ENCODE results near the gene CCDC201.
"Not testable (repeated sequence)": the region's sequence is repeated elsewhere in the genome, so short reads cannot be mapped to it uniquely, and the experiment has no call there.

CCDC201 gene

DNA sequence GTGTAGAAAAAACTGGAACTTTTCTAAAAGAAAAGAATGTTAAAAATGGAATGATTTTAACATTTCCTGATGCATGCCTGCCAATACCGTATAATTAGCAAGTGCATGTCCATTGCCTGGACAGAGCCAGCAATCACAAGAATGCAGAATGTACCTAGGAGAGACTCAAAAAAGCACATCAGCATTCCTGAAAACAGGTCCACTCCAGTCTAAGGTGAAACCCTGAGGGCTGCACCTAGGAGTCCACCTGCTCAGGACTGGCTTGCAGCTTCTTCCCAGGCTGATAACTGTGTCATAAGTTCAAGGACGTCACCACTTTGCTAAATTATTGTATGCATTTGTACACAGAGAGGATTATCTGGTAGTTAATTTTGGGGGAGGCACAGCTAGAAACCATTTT, 5.4 kb downstream of the CCDC201 start:
- no peak for DNase-seq (ENCODE audit: low read depth)
- TF ChIP-seq CTCF (IDR thresholded peaks at IDR 0.05; ENCODE audit: low read depth, low read length, missing control alignments), result no peak
- H3K4me3 ChIP-seq (ENCODE audit: low read depth, low read length), result no peak overlapping the region
- in situ Hi-C loops (cut with HindIII; ENCODE audit: low sequenced_read_pairs), result no loop called here

DNA sequence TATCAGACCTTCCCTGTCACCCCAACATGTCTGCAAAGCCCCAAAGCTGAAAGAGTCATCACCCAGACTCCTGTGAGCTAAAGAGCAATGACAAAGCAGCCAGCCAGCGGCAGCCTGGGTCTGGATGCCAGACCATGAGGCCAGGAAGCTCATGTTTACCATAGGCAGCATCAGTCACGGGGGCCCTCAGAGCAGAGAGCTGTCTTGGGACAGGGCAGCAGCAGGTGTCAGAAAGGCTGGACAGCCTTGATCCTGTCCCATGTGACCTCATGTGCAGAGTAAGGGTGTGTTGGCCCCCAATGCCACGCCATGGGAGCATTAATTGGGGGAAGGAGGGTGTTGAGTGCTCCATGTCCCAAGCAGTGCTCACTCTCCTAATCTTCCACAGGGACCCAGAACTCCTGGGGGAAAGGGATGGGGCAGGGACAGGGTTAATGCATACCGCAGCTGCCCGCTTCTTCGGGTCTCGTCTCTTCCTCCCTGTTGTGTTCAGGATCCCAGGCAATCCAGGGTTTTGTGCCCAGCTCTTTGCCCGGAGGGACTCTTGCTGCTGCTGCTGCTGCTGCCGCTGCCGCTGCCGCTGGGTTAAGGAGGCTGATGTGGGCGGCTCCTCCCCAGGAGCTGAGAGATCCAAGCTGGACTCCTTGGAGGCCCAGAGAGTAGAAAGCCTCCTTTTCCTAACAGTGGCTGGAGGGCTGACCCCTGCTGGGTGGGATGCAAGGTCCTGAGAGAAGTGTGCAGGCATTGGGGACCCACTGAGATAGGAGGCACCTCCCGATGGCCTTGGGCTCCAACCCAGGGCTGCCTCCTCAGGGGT, 7.1 kb downstream of the CCDC201 start:
- in situ Hi-C loops (cut with HindIII; ENCODE audit: low sequenced_read_pairs), result no loop called here
- H3K4me3 ChIP-seq (ENCODE audit: low read depth, low read length), result no peak overlapping the region
- TF ChIP-seq CTCF (IDR thresholded peaks at IDR 0.05; ENCODE audit: low read depth, low read length, missing control alignments), result no peak
- no peak for DNase-seq (ENCODE audit: low read depth)

GRCh38 chr7:45863715-45864114, 9.2 kb downstream of the CCDC201 start:
- DNase-seq (ENCODE audit: low read depth), result no peak
- no peak overlapping the region for H3K4me3 ChIP-seq (ENCODE audit: low read depth, low read length)
- in situ Hi-C loops (cut with HindIII; ENCODE audit: low sequenced_read_pairs), result no loop called here
- TF ChIP-seq CTCF (IDR thresholded peaks at IDR 0.05; ENCODE audit: low read depth, low read length, missing control alignments), result no peak

GRCh38 chr7:45856888-45857287, 16.0 kb downstream of the CCDC201 start:
- DNase-seq (ENCODE audit: low read depth); in situ Hi-C loops (cut with HindIII; ENCODE audit: low sequenced_read_pairs); H3K4me3 ChIP-seq (ENCODE audit: low read depth, low read length): not testable (repeated sequence)

- in situ Hi-C loops (cut with HindIII; ENCODE audit: low sequenced_read_pairs); H3K4me3 ChIP-seq (ENCODE audit: low read depth, low read length): not testable (repeated sequence)
Observed at GRCh38 chr7:45855680-45856079, 17.2 kb downstream of the CCDC201 start.

GRCh38 chr7:45853491-45853890, 19.4 kb downstream of the CCDC201 start:
- H3K4me3 ChIP-seq (ENCODE audit: low read depth, low read length); DNase-seq (ENCODE audit: low read depth); in situ Hi-C loops (cut with HindIII; ENCODE audit: low sequenced_read_pairs): not testable (repeated sequence)

More at GRCh38 chr7:45855680-45856079, 17.2 kb downstream of the CCDC201 start:
- DNase-seq (ENCODE audit: low read depth), result not testable (repeated sequence)

- H3K4me3 ChIP-seq (ENCODE audit: low read depth, low read length); DNase-seq (ENCODE audit: low read depth); in situ Hi-C loops (cut with HindIII; ENCODE audit: low sequenced_read_pairs): not testable (repeated sequence)
Observed at GRCh38 chr7:45852984-45853383, 19.9 kb downstream of the CCDC201 start.

DNA sequence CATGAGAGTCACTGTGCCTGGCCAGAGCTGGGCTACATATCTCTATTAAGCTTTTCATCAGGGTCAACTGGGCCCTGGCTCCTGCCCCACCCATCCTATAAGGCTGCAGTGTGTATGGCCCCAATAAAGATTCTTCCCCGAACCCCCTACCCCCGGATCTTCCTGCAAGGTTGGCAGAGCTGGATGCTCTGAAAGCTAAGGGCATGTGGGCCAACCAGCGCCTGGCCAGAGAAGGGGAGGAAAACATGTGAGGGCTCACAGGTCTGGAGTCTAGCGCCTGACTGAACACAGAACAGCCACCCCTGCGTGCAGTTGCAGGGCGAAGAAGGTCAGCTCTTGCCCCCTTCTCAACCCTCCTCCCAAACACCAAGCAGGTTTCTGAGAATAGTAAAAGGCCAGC, 24.1 kb downstream of the CCDC201 start:
- H3K4me3 ChIP-seq (ENCODE audit: low read depth, low read length); DNase-seq (ENCODE audit: low read depth); in situ Hi-C loops (cut with HindIII; ENCODE audit: low sequenced_read_pairs): not testable (repeated sequence)

- DNase-seq (ENCODE audit: low read depth); H3K4me3 ChIP-seq (ENCODE audit: low read depth, low read length); in situ Hi-C loops (cut with HindIII; ENCODE audit: low sequenced_read_pairs): not testable (repeated sequence)
Observed at GRCh38 chr7:45846536-45846935, 26.3 kb downstream of the CCDC201 start.

- in situ Hi-C loops (cut with HindIII; ENCODE audit: low sequenced_read_pairs); H3K4me3 ChIP-seq (ENCODE audit: low read depth, low read length); DNase-seq (ENCODE audit: low read depth): not testable (repeated sequence)
Observed at GRCh38 chr7:45841926-45842717, 30.8 kb downstream of the CCDC201 start.

GRCh38 chr7:45838852-45839251, 34.0 kb downstream of the CCDC201 start:
- in situ Hi-C loops (cut with HindIII; ENCODE audit: low sequenced_read_pairs); DNase-seq (ENCODE audit: low read depth); H3K4me3 ChIP-seq (ENCODE audit: low read depth, low read length): not testable (repeated sequence)

- H3K4me3 ChIP-seq (ENCODE audit: low read depth, low read length); DNase-seq (ENCODE audit: low read depth); in situ Hi-C loops (cut with HindIII; ENCODE audit: low sequenced_read_pairs): not testable (repeated sequence)
Observed at GRCh38 chr7:45832433-45833177, 40.3 kb downstream of the CCDC201 start.

DNA sequence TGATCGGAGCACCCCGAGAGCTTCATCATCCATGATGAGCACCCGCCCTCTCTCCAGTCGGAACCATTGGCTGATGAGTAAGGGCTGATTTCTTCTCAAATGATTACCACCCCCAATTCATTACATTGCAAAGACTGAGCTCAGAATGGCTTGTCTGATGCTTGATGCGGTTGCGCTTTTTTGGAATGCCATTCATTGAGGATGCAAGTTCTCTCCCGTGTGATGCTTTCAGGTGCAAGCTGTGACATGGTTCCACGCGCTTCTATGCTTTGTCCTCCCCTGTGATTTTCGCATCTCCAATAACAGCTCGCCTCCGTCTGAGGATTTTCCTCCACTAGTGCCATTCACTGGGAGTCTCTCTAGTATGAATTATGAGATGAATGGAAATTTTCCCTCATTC, 43.0 kb downstream of the CCDC201 start:
- in situ Hi-C loops (cut with HindIII; ENCODE audit: low sequenced_read_pairs); H3K4me3 ChIP-seq (ENCODE audit: low read depth, low read length); DNase-seq (ENCODE audit: low read depth): not testable (repeated sequence)
